ENCODE measurements around the gene MLLT11. TPM values are rescaled to one million over a fixed set of nuclear protein-coding genes. Genes with fewer than 3 reads are reported as not detected.

Gene MLLT11
- total and polyA plus RNA-seq, 4 donors, result 0.96 to 1.4 (median 1.2) TPM

DNA sequence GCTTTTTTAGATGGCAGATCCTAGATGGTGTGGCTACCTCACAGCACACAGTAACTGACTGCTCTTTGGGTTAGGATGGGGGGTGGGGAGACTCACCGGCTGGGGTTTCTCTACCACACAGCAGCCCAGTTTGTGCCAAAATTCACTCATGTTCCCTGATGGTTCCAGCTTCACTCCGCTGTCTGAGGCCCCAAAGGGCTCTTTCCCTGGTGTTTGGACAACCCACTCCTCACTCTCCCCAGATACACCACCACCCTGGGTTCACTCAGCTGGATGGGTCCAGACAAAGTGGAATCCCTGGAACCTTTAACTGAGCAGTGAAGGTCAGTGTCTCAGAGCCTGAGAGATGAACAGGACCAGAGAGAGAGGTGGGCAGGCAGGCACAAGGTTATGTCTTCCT lies 4.6 kb upstream of the MLLT11 start:
- no peak overlapping the region for H3K4me3 ChIP-seq
- no peaks in the 10 kb centered on the region for H3K9me3 ChIP-seq (ENCODE audit: control insufficient read depth in 4 of 4, insufficient read depth in 3 of 4, low read length in 3 of 4)
- H3K4me1 ChIP-seq (ENCODE audit: control insufficient read depth in 5 of 5, insufficient read depth in 5 of 5, low read length in 5 of 5), result peaks cover 11 to 21% (median 15%) of the 10 kb centered on the region in 5 donors
- no peak overlapping the region for H3K9ac ChIP-seq (ENCODE audit: insufficient read depth in 1 of 2, low read length in 2 of 2)
- peak overlapping the region in 1 of 2 donors; percentile 41 for H3K27ac ChIP-seq (ENCODE audit: low read depth in 1 of 2, low read length in 1 of 2)
- H3K36me3 ChIP-seq (ENCODE audit: control insufficient read depth in 4 of 4, insufficient read depth in 4 of 4, low read length in 4 of 4), result peaks cover 35 to 44% (median 40%) of the 10 kb centered on the region in 4 donors
- WGBS, 2 donors, result 47 to 48% methylated on average over 2 of the region's 2 CpGs
- H3K27me3 ChIP-seq (ENCODE audit: control insufficient read depth in 3 of 3, insufficient read depth in 3 of 3, low read length in 2 of 3), result no peaks in the 10 kb centered on the region
- DNase-seq, result no peak
- ATAC-seq (ENCODE audit: insufficient read depth, low FRiP score), result no peak
- TF ChIP-seq, protein P1, sequence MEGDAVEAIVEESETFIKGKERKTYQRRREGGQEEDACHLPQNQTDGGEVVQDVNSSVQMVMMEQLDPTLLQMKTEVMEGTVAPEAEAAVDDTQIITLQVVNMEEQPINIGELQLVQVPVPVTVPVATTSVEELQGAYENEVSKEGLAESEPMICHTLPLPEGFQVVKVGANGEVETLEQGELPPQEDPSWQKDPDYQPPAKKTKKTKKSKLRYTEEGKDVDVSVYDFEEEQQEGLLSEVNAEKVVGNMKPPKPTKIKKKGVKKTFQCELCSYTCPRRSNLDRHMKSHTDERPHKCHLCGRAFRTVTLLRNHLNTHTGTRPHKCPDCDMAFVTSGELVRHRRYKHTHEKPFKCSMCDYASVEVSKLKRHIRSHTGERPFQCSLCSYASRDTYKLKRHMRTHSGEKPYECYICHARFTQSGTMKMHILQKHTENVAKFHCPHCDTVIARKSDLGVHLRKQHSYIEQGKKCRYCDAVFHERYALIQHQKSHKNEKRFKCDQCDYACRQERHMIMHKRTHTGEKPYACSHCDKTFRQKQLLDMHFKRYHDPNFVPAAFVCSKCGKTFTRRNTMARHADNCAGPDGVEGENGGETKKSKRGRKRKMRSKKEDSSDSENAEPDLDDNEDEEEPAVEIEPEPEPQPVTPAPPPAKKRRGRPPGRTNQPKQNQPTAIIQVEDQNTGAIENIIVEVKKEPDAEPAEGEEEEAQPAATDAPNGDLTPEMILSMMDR (IDR thresholded peaks at IDR 0.05; ENCODE audit: control extremely low read depth, extremely low read depth), result no peak

DNA sequence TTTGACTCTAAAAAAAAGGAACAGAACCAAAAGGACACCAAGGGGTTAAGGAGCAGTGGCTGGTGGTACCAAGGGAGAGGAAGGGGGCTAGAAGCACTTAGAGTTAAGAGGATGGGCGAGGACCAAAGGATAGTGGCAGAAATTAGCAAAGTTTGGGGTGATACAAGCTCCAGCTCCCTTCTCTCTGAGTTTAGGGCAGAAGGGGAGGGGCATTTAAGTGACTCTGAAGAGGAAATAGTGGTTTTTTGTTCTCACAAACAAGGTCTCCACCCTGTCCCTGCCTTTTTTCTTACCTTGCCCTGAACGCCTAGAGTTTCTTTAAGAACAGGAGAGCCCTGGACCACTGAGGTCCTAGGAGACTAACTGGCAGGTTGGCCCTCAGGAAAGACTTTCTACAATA lies 4.0 kb upstream of the MLLT11 start:
- Histone ChIP-seq H3K27ac (ENCODE audit: low read depth in 1 of 2, low read length in 1 of 2) (peak overlapping the region in 1 of 2 donors; percentile 48), H3K27me3 (ENCODE audit: control insufficient read depth in 3 of 3, insufficient read depth in 3 of 3, low read length in 2 of 3) (no peaks in the 10 kb centered on the region), H3K9me3 (ENCODE audit: control insufficient read depth in 4 of 4, insufficient read depth in 3 of 4, low read length in 3 of 4) (no peaks in the 10 kb centered on the region), H3K4me3 (no peak overlapping the region), H3K4me1 (ENCODE audit: control insufficient read depth in 5 of 5, insufficient read depth in 5 of 5, low read length in 5 of 5) (peaks cover 11 to 27% (median 16%) of the 10 kb centered on the region in 5 donors), H3K36me3 (ENCODE audit: control insufficient read depth in 4 of 4, insufficient read depth in 4 of 4, low read length in 4 of 4) (peaks cover 35 to 44% (median 40%) of the 10 kb centered on the region in 4 donors), H3K9ac (ENCODE audit: insufficient read depth in 1 of 2, low read length in 2 of 2) (no peak overlapping the region)
- WGBS, 2 donors, result 23 to 32% methylated on average over 2 of the region's 2 CpGs
- TF ChIP-seq, protein P1 (IDR thresholded peaks at IDR 0.05; ENCODE audit: control extremely low read depth, extremely low read depth), result no peak
- ATAC-seq (ENCODE audit: insufficient read depth, low FRiP score), result no peak
- DNase-seq, result no peak

DNA sequence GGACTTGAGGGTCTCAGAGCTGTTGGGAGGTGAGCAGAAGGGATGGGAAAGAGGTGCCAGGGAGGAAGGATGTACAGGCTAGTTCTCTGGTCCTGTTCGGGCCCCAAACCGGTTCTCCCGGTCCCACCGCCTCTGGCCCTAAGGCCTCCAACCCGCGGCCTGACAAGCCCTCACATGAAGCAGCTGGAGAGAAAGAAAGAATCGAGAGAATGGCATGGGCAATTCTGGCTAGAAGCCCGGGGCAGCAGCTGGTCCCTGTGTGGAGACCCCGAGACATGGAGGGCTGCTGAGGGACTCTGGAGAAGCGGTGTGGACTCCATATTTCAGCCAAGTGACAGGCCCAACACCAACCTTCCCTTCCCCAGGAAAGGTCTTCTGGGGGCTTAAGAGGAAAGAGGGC lies 1.5 kb upstream of the MLLT11 start:
- H3K9ac ChIP-seq (ENCODE audit: insufficient read depth in 1 of 2, low read length in 2 of 2), result peak overlapping the region; percentile 70 to 92
- peak; percentile 9 for ATAC-seq (ENCODE audit: insufficient read depth, low FRiP score)
- H3K9me3 ChIP-seq (ENCODE audit: control insufficient read depth in 4 of 4, insufficient read depth in 3 of 4, low read length in 3 of 4), result no peaks in the 10 kb centered on the region
- H3K4me3 ChIP-seq, result peak overlapping the region; percentile 95
- H3K27ac ChIP-seq (ENCODE audit: low read depth in 1 of 2, low read length in 1 of 2), result peak overlapping the region; percentile 95 to 97
- H3K36me3 ChIP-seq (ENCODE audit: control insufficient read depth in 4 of 4, insufficient read depth in 4 of 4, low read length in 4 of 4), result peaks cover 19 to 28% (median 24%) of the 10 kb centered on the region in 4 donors
- TF ChIP-seq, protein P1 (IDR thresholded peaks at IDR 0.05; ENCODE audit: control extremely low read depth, extremely low read depth), result no peak
- peaks cover 11 to 35% (median 14%) of the 10 kb centered on the region in 5 donors for H3K4me1 ChIP-seq (ENCODE audit: control insufficient read depth in 5 of 5, insufficient read depth in 5 of 5, low read length in 5 of 5)
- WGBS, 2 donors, result 1% methylated on average over 10 of the region's 10 CpGs
- H3K27me3 ChIP-seq (ENCODE audit: control insufficient read depth in 3 of 3, insufficient read depth in 3 of 3, low read length in 2 of 3), result no peaks in the 10 kb centered on the region
- peak; percentile 81 to 85 (median 84) for DNase-seq

All from lung (tissue), 12 donors.